LNCaP clone FGC (cell line): ENCODE data around the gene TSC22D4.

Experiments
- DNase-seq: peaks from one replicate; pipeline ENCODE4 v3.0.0-alpha.2; 2011; ENCODE audit warnings: low read depth
- H3K4me3 ChIP-seq: 2 replicates; pipeline ENCODE4 v1.5.1; 2011; ENCODE audit warnings: mild to moderate bottlenecking, low read depth, low read length, control low read depth
- CTCF ChIP-seq: IDR thresholded peaks from 2 replicates; pipeline ENCODE4 v1.5.1; 2012; ENCODE audit warnings: mild to moderate bottlenecking; ENCODE audit not compliant: control insufficient read depth, insufficient read depth; ENCODE audit errors: extremely low read depth

TSC22D4 gene

GRCh38 chr7:100485471-100485876 is 6.5 kb upstream of the TSC22D4 start:
- no peak for DNase-seq
- H3K4me3 ChIP-seq: no peak overlapping the region
- no peak for TF ChIP-seq CTCF

- DNase-seq: no peak
- no peak overlapping the region for H3K4me3 ChIP-seq
- TF ChIP-seq CTCF: no peak
These were observed 5.6 kb upstream of the TSC22D4 start for GRCh38 chr7:100484673-100485045.

- H3K4me3 ChIP-seq: peak within 1 kb of the TSS; percentile 38
- TF ChIP-seq CTCF: no peak
- DNase-seq: no peak
These were observed 5.0 kb upstream of the TSC22D4 start, which contains the start of gene NYAP1 for GRCh38 chr7:100483722-100484672. Gene NYAP1, plus strand, starts transcription at chr7:100483927. Its CDS starts 1,385 bp downstream, at chr7:100485312.

- peak overlapping the region; percentile 38 for H3K4me3 ChIP-seq
- DNase-seq: no peak
- TF ChIP-seq CTCF: peak; percentile 93
These were observed 4.2 kb upstream of the TSC22D4 start for GRCh38 chr7:100483090-100483721.

GRCh38 chr7:100482728-100483089 is 3.7 kb upstream of the TSC22D4 start:
- no peak for DNase-seq
- peak overlapping the region; percentile 38 for H3K4me3 ChIP-seq
- TF ChIP-seq CTCF: no peak

GRCh38 chr7:100481466-100481865 is 2.5 kb upstream of the TSC22D4 start:
- DNase-seq: no peak
- no peak overlapping the region for H3K4me3 ChIP-seq
- no peak for TF ChIP-seq CTCF
